Pancreas (tissue), 10 donors: Measurements from ENCODE around the gene GSTA5. TPM values are rescaled to one million over a fixed set of nuclear protein-coding genes. Genes with fewer than 3 reads are reported as not detected.
A peak's percentile ranks its signal among the peaks of the same experiment; 100 is the strongest.
"Not testable (repeated sequence)": the region's sequence is repeated elsewhere in the genome, so short reads cannot be mapped to it uniquely, and the experiment has no call there.

Experiments used
- ATAC-seq, 4 donors: fragments of 200-7000 bp; cut with Tn5 transposase; one replicate each; pipeline versions ENCODE4 v1.8.0 to v1.9.1; 2020; ENCODE audit warnings: mild to moderate bottlenecking in 4 of 4, moderate library complexity in 4 of 4
- DNase-seq, 6 donors: peaks; one replicate each; pipeline ENCODE4 v3.0.0-alpha.2; 2020
- FAIRE-seq: peaks from 2 replicates; lab custom pipeline; 2012; peaks lifted over from hg19 to GRCh38; lab: Jason Lieb, UNC
- H3K27ac ChIP-seq, 4 donors: fragments of 200-600 bp; sonication (generic); 1 replicate in 3 of 4; 2 replicates in 1 of 4; pipeline versions ENCODE4 v1.5.0 to v1.8.0; 2020
- H3K27me3 ChIP-seq, 4 donors: fragments of 200-600 bp; one replicate each; pipeline ENCODE4 v1.8.0; 2021
- H3K36me3 ChIP-seq, 3 donors: fragments of 200-600 bp; sonication (generic) in 1 of 3; one replicate each; pipeline versions ENCODE4 v1.5.0 to v1.8.0; 2020 to 2021
- H3K4me1 ChIP-seq, 3 donors: fragments of 200-600 bp; one replicate each; pipeline ENCODE4 v1.8.0; 2021
- H3K4me3 ChIP-seq, 4 donors: fragments of 200-600 bp; sonication (generic) in 2 of 4; one replicate each; pipeline versions ENCODE4 v1.5.0 to v1.8.0; 2020 to 2021
- H3K9me3 ChIP-seq, 4 donors: fragments of 200-600 bp; one replicate each; pipeline ENCODE4 v1.8.0; 2021
- WGBS, 2 donors: extraction: QIAGEN DNeasy Blood & Tissue Kit; methylation state at CpG; one replicate each; pipeline ENCODE4 v1.1.7; 2013; 5-methylcytosine and 5-hydroxymethylcytosine counted together
- intact Hi-C, 3 donors: fragments of 100-400 bp; cut with DNase I; formaldehyde crosslinking; loops; one replicate each; pipeline versions ENCODE4 v1.11.1 to v1.14.2; 2022
- polyA plus RNA-seq, 2 donors: library from polyadenylated mRNA; stranded (reverse); fragments of 200-250 nt; gene quantifications; one replicate each; pipeline ENCODE4 v1.2.3, GENCODE V29; 2013
- total RNA-seq, 6 donors: library from RNA; stranded (reverse); fragmentation: NEBNext Ultra II Directional in 4 of 6; extraction: Animal tissue kit (Norgen Biotek cat#: 25700) in 4 of 6; gene quantifications; one replicate each; pipeline versions ENCODE4 v1.2.1 to v1.2.4, GENCODE V29; 2021 to 2023
- TF ChIP-seq, protein P1 (sequence below), 4 donors: fragments of 200-600 bp; sonication (generic) in 3 of 4; IDR thresholded peaks; one replicate each; pipeline versions ENCODE4 v1.5.0 to v1.8.0; 2021; ENCODE audit warnings: antibody characterized with exemption in 4 of 4
- donor health status: healthy with polysubstance abuse.
- donor health status: DM: no; HTN: no; CAD: no; lungs with moderate emphysema.
- donor health status: DM: no; HTN: no; CAD: no.
- donor health status: control.
- donor health status: control.
- donor health status: Bipolar disorder and iron deficiency.
- donor health status: DM: yes; HTN: yes; CAD: no.
- donor health status: DM: no; HTN: no; CAD: no.
- donor health status: DM: no; HTN: no; CAD: no.
- donor health status: DM: yes; HTN: yes; CAD: no.

The GSTA5 gene
- total and polyA plus RNA-seq, 8 donors, result not detected

DNA sequence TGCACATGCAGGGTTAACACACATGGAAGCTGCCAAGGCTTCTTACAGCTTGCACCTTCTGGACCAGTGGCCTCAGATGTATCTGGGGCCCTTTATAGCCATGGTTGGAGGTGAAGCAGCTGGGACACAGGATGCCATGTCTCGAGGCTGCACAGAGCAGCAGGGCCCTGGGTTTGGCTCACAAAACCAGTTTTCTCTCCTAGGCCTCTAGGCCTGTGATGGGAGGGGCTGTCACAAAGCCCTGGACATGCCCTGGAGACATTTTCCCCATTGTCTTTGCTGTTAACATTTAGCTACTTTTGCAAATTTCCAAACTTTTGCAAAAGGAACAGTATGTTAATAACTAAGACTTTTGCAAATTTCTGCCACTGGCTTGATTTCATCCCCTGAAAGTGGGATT is 18.8 kb downstream of the GSTA5 start:
- DNase-seq (no peak), ATAC-seq (no peak), FAIRE-seq (no peak)
- Histone ChIP-seq H3K27me3 (no peaks in the 10 kb centered on the region), H3K4me1 (peaks cover 0 to 6% (median 3%) of the 10 kb centered on the region in 3 donors), H3K36me3 (no peaks in the 10 kb centered on the region), H3K9me3 (no peaks in the 10 kb centered on the region), H3K27ac (no peak overlapping the region), H3K4me3 (no peak overlapping the region)
- intact Hi-C loops, result no loop called here
- TF ChIP-seq, protein P1, sequence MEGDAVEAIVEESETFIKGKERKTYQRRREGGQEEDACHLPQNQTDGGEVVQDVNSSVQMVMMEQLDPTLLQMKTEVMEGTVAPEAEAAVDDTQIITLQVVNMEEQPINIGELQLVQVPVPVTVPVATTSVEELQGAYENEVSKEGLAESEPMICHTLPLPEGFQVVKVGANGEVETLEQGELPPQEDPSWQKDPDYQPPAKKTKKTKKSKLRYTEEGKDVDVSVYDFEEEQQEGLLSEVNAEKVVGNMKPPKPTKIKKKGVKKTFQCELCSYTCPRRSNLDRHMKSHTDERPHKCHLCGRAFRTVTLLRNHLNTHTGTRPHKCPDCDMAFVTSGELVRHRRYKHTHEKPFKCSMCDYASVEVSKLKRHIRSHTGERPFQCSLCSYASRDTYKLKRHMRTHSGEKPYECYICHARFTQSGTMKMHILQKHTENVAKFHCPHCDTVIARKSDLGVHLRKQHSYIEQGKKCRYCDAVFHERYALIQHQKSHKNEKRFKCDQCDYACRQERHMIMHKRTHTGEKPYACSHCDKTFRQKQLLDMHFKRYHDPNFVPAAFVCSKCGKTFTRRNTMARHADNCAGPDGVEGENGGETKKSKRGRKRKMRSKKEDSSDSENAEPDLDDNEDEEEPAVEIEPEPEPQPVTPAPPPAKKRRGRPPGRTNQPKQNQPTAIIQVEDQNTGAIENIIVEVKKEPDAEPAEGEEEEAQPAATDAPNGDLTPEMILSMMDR (IDR thresholded peaks at IDR 0.05), result no peak
- 88 to 95% methylated on average over 1 of the region's 1 CpG for WGBS, 2 donors

DNA sequence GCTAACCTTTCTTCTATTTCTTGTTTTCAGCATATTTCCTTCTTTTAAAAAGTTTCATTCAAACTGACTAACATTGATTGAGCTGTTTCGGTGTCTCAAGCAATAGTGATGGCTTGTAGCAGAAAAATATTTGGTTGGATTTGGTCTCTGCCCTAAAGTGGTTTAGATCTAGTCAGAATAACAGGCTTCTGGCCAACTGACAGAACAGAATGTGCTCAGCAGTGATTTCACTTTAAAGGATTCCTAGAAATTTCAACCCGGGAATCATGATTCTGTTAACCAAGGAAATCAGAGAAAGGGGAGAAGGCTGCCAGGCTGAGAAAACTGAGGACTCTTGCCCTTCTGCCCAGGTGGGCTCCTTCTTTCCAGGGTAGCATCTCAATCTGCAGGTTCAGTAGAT is 20.4 kb downstream of the GSTA5 start:
- intact Hi-C loops, result no loop called here
- TF ChIP-seq, protein P1 (IDR thresholded peaks at IDR 0.05), result no peak
- H3K9me3 ChIP-seq, result no peaks in the 10 kb centered on the region
- no peak overlapping the region for H3K27ac ChIP-seq
- 66 to 78% methylated on average over 2 of the region's 2 CpGs for WGBS, 2 donors
- FAIRE-seq (no peak), DNase-seq (no peak), ATAC-seq (no peak)
- H3K4me3 ChIP-seq, result no peak overlapping the region
- H3K36me3 ChIP-seq, result no peaks in the 10 kb centered on the region
- no peaks in the 10 kb centered on the region for H3K27me3 ChIP-seq
- H3K4me1 ChIP-seq, result no peaks in the 10 kb centered on the region

GRCh38 chr6:52815167-52816092 is 25.2 kb downstream of the GSTA5 start:
- TF ChIP-seq, protein P1 (IDR thresholded peaks at IDR 0.05), result peak; percentile 45 to 65 (median 56)
- DNase-seq, result peak in 4 of 6 donors; percentile 33 to 69 (median 48)
- no peaks in the 10 kb centered on the region for H3K4me1 ChIP-seq
- no peak overlapping the region for H3K4me3 ChIP-seq
- peak; percentile 93 to 100 (median 98) for ATAC-seq
- no peaks in the 10 kb centered on the region for H3K36me3 ChIP-seq
- H3K9me3 ChIP-seq, result no peaks in the 10 kb centered on the region
- FAIRE-seq, result no peak
- intact Hi-C loops, result no loop called here
- no peak overlapping the region for H3K27ac ChIP-seq
- H3K27me3 ChIP-seq, result no peaks in the 10 kb centered on the region
- 44 to 45% methylated on average over 15 of the region's 15 CpGs for WGBS, 2 donors

DNA sequence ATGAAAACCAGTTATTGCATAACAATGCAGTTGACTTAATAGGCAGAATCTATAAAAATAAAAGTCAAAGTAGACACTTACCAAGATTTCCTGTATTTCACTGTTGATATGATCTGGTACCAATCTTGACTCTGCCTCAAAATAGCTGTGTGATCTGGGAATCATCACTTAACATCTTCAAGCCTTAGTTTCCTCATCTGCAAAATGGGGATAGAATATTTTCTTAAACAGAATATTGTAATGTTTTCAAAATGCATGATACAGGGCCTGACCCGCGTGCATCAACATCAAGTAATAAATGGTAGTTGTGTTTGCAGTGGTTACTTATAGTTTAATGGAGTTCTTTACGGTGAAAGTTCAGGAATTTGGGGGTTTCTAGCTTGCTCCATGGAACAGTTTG is 26.1 kb downstream of the GSTA5 start:
- H3K9me3 ChIP-seq, H3K36me3 ChIP-seq, H3K27me3 ChIP-seq, H3K27ac ChIP-seq, H3K4me3 ChIP-seq, ATAC-seq, intact Hi-C loops, H3K4me1 ChIP-seq, DNase-seq, FAIRE-seq: not testable (repeated sequence)
- 64 to 65% methylated on average over 3 of the region's 3 CpGs for WGBS, 2 donors

GRCh38 chr6:52809777-52810176 is 30.8 kb downstream of the GSTA5 start:
- H3K27me3 ChIP-seq, DNase-seq, H3K4me1 ChIP-seq, H3K9me3 ChIP-seq, intact Hi-C loops, H3K27ac ChIP-seq, H3K36me3 ChIP-seq, H3K4me3 ChIP-seq: not testable (repeated sequence)
- FAIRE-seq (peak; percentile 71), ATAC-seq (peak in 1 of 4 donors; percentile 32)
- 88 to 97% methylated on average over 4 of the region's 4 CpGs for WGBS, 2 donors

DNA sequence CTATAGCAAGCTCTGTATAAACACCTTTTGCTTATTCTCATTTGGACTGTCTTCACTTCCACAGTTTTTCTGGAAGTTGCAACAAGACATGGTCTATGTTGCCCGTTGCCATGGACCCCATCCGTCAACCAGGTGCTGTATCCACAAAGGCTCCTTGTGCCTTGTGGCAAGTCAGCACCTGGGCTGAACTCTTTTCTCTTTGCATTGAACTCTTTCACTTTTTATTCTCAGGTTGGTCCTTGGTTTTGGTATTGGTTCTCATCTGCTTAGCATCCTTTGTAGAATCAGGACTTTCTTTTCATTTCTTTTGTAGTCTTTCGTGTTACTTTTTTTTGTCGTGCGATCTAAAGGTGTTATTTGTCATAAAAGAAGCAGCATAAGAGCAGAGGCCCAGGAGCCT is 32.0 kb downstream of the GSTA5 start:
- WGBS, 2 donors, result 95% methylated on average over 5 of the region's 5 CpGs
- Histone ChIP-seq H3K4me1 (peaks cover 0 to 4% (median 0%) of the 10 kb centered on the region in 3 donors), H3K27ac (no peak overlapping the region), H3K27me3 (no peaks in the 10 kb centered on the region), H3K4me3 (no peak overlapping the region), H3K9me3 (no peaks in the 10 kb centered on the region), H3K36me3 (no peaks in the 10 kb centered on the region)
- FAIRE-seq (no peak), DNase-seq (no peak), ATAC-seq (no peak)
- TF ChIP-seq, protein P1 (IDR thresholded peaks at IDR 0.05), result no peak
- intact Hi-C loops, result no loop called here

GRCh38 chr6:52803668-52804255 is 36.9 kb downstream of the GSTA5 start, which contains the start of gene GSTA1:
GSTA1 (minus strand) TSS chr6:52803816; CDS start chr6:52799267, 4,549 bp downstream.
- 8 to 11% methylated on average over 5 of the region's 5 CpGs for WGBS, 2 donors
- Histone ChIP-seq H3K4me3 (peak within 1 kb of the TSS in 3 of 4 donors; percentile 2 to 29 (median 21)), H3K4me1 (peaks cover 0 to 11% (median 8%) of the 10 kb centered on the region in 3 donors), H3K27ac (peak within 1 kb of the TSS in 2 of 4 donors; percentile 6 to 54)
- H3K27me3 ChIP-seq, H3K9me3 ChIP-seq, FAIRE-seq, DNase-seq, intact Hi-C loops, H3K36me3 ChIP-seq: not testable (repeated sequence)
- ATAC-seq, result peak; percentile 83 to 93 (median 84)
